ENCODE results near the gene SNAPC4.

DNA sequence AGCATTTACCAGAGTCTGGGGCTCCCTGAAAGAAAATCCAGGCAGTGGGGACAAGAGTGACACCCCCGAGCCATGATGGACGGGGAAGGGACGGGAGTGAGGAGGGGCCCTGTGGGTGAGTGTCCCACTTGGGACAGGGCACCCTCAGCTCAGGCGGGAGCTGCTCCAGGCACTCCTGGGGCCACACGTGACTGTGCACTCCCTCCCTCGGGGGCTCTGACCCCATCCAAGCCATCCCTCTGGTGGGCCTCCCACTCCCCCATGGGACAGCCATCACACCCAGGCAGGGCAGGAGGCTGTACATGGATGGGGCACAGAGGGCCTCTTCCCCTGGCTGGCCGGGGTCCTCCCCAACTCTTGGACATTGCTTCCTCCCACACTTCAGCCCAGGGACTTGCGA lies 23.5 kb downstream of the SNAPC4 start:
- no peak for TF ChIP-seq POLR2A (IDR thresholded peaks at IDR 0.05; ENCODE audit: low read length)
- no peak for TF ChIP-seq GATA1 (IDR thresholded peaks at IDR 0.05; ENCODE audit: low read depth, low read length)

All from erythroblast (primary cell).